NCI-H226 (cell line): Measurements from ENCODE around the gene KIR2DL3.
"Not testable (repeated sequence)": the region's sequence is repeated elsewhere in the genome, so short reads cannot be mapped to it uniquely, and the experiment has no call there.

Experiments
- DNase-seq: peaks from one replicate; pipeline ENCODE4 v3.0.0-alpha.2; 2015

The KIR2DL3 gene

DNA sequence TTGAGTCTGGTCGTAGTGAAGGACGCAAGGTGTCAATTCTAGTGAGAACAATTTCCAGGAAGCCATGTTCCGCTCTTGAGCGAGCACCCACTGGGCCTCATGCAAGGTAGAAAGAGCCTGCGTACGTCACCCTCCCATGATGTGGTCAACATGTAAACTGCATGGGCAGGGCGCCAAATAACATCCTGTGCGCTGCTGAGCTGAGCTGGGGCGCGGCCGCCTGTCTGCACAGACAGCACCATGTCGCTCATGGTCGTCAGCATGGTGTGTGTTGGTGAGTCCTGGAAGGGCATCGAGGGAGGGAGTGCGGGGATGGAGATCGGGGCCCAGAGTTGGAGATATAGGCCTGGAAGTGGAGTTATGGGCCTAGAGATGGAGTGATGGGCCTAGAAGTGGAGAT, at the start of gene KIR2DL3:
TSS of gene KIR2DL3 (plus strand) at position 208 of the 400 bp plus-strand sequence. CDS start at position 241, 33 bp downstream.
- not testable (repeated sequence) for DNase-seq

GRCh38 chr19:54691582-54692297, 46.6 kb upstream of the KIR2DL3 start:
- no peak for DNase-seq

- DNase-seq = no peak
Observed at GRCh38 chr19:54692298-54692615, 46.1 kb upstream of the KIR2DL3 start.

GRCh38 chr19:54694648-54695047, 43.7 kb upstream of the KIR2DL3 start:
- DNase-seq = no peak

- no peak for DNase-seq
Observed at GRCh38 chr19:54696117-54696548, 42.2 kb upstream of the KIR2DL3 start.

DNA sequence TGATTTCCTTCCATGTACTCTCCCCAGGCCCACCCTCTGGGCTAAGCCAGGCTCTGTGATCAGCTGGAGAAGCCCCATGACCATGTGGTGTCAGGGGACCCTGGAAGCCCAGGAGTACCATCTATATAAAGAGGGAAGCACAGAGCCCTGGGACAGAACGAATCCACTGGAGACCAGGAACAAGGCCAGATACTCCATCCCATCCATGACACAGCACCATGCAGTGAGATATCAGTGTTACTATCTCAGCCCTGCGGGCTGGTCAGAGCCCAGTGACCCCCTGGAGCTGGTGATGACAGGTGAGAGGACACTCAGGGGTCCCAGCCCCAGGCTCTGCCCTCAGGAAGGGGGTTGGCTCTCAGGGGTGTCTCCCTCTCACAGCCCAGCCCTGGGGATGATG, 41.5 kb upstream of the KIR2DL3 start:
- no peak for DNase-seq

DNA sequence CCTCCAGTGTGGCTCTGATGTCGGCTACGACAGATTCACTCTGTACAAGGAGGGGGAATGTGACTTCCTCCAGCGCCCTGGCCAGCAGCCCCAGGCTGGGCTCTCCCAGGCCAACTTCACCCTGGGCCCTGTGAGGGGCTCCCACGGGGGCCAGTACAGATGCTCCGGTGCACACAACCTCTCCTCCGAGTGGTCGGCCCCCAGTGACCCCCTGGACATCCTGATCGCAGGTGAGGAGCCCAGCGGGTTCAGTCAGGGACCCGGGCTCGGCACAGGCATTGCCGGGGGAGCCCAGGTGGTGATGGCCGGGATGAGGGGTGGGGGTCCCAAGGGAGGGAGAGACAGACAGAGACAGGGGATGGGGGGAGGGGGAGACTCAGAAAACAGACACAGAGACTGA, 40.6 kb upstream of the KIR2DL3 start:
- DNase-seq = not testable (repeated sequence)

GRCh38 chr19:54704928-54705327, 33.4 kb upstream of the KIR2DL3 start:
- no peak for DNase-seq

- DNase-seq = no peak
Observed at GRCh38 chr19:54707962-54708361, 30.4 kb upstream of the KIR2DL3 start.

DNA sequence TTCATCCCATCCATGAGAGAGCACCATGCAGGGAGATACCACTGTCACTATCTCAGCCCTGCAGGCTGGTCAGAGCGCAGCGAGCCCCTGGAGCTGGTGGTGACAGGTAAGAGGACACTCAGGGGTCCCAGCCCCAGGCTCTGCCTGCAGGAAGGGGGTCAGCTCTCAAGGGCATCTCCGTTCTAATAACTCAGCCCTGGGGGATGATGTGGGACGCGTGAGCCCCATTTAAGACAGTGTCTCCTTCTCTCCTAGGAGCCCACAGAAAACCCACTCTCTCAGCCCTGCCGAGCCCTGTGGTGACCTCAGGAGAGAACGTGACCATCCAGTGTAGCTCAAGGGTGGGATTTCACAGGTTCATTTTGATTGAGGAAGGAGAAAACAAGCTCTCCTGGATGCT, 29.5 kb upstream of the KIR2DL3 start:
- DNase-seq = no peak

GRCh38 chr19:54709212-54709948, 28.9 kb upstream of the KIR2DL3 start:
- DNase-seq = no peak

DNA sequence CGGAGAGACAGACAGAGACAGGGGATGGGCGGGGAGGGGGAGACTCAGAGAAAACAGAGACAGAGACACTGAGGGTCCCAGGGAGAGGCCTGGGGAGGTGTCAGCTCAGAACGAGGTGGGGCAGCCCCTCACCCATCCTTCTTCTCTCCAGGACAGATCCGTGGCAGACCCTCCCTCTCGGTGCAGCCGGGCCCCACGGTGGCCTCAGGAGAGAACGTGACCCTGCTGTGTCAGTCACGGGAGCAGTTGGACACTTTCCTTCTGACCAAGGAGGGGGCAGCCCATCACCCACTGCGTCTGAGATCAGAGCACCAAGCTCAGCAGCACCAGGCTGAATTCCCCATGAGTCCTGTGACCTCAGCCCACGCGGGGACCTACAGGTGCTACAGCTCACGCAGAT, 28.4 kb upstream of the KIR2DL3 start:
- DNase-seq = not testable (repeated sequence)

GRCh38 chr19:54724142-54724541, 14.2 kb upstream of the KIR2DL3 start, which contains the start of gene KIR3DL3:
Gene KIR3DL3 (plus strand): TSS chr19:54724442. CDS start chr19:54724497, 55 bp downstream.
- DNase-seq = no peak

GRCh38 chr19:54724644-54725043, 13.7 kb upstream of the KIR2DL3 start:
- DNase-seq = no peak

DNA sequence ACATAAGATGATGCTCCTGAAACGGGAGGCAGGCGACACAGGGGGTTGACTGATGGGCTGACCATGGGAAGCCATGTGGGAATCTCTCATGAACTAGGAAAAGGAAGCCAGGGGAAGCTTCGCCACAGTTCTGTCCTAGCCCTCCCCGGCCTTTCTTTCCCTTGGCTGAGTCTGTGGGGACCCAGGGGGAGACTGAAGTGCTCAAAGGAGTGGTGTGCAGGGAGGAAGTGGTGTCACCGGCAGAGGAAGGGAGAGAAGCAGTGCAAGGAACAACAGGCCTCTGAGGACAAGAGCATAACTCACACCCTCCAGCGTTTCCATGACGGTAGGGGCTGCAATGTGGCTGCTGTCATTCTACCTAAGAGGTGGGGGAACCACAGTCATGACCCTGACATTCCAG, 13.0 kb upstream of the KIR2DL3 start:
- no peak for DNase-seq

DNA sequence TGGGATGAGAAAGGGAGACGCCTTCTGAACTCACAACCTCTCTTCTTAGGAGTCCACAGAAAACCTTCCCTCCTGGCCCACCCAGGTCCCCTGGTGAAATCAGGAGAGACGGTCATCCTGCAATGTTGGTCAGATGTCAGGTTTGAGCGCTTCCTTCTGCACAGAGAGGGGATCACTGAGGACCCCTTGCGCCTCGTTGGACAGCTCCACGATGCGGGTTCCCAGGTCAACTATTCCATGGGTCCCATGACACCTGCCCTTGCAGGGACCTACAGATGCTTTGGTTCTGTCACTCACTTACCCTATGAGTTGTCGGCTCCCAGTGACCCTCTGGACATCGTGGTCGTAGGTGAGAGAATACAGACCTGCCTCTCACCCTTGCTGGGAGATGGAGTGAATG, 10.8 kb upstream of the KIR2DL3 start:
- DNase-seq = no peak

GRCh38 chr19:54728167-54728566, 10.1 kb upstream of the KIR2DL3 start:
- no peak for DNase-seq

- no peak for DNase-seq
Observed at GRCh38 chr19:54729416-54730188, 8.7 kb upstream of the KIR2DL3 start.

DNA sequence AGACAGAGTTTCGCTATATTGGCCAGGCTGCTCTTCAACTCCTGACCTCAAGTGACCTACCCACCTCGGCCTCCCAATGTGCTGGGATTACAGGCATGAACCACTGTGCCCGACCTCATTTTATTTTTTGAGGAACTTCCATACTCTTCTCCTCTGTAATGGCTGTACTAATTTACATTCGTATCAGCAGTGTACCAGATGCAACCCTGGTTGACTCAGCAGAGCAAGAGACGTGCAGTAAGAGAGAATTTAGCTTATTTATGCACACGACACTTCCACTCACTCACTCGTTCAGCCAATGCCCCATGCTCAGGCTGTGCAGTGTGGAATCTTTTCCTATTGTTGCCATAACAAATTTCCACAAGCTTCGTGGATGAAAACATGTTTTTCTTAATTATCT, 7.1 kb upstream of the KIR2DL3 start:
- no peak for DNase-seq

DNA sequence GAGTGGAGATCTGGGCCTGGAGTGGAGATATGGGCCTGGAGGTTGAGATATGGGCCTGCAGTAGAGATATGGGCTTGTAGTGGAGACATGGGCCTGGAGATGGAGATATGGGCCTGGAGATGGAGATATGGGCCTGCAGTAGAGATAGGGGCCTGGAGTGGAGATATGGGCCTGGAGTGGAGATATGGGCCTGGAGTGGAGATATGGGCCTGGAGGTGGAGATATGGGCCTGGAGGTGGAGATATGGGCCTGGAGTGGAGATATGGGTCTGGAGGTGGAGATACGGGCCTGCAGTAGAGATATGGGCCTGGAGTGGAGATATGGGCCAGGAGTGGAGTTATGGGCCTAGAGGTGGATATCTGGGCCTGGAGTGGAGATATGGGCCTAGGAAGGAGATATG, 402 bp downstream of the KIR2DL3 start:
- no peak for DNase-seq

DNA sequence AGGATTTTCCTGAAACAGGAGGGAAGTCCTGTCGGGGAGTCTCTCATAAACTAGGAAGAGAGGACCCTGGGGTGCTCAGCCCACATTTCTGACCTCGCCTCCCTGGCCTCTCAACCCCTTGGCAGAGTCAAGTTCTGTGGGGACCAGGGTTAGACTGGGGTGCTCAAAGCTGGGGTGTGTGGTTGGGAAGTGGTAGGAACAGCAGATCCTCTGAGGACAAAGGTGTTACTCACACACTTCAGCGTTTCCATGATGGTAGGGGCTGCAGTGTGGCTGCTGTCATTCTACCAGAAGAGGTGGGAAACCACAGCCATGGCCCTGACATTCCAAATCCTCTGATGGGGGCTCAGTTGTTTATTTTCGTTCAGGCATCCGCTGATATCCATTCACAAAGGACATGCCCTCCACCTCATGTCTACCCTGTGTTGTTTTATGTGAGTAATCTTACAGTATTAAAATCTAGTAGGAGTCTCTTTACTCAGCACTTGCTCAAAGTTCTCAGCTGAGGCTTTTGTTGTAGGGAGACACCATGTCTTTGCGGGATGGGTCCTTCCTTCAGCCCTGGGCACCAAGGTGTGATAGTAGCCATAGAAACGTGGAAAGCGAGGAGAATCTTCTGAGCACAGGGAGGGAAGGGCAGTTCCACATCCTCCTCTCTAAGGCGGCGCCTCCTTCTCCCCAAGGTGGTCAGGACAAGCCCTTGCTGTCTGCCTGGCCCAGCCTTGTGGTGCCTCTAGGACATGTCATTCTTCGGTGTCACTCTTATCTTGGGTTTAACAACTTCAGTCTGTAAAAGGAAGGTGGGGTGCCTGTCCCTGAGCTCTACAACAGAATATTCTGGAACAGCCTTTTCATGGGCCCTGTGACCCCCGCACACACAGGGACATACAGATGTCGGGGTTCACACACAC, 1.5 kb downstream of the KIR2DL3 start:
- DNase-seq = no peak

- not testable (repeated sequence) for DNase-seq
Observed at GRCh38 chr19:54741950-54742349, 3.6 kb downstream of the KIR2DL3 start.

DNA sequence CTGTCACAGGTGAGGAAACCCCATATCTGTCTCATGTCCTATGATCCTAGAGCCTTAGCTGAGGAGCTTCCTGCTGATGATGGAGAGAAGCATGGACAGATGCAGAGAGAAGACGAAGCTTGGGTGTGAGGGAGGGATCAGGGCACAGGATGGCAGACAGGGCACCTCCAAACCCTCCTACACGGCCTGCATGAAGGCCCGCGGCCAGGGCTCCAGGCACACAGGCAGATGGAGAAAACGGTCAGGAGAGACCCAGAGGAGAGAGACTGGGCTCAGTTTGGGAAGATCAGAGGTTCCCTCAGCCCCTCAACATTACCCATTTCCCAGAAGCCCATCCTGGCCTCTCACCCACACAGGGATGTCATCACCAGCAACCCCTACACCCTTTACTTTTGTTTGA, 5.8 kb downstream of the KIR2DL3 start:
- not testable (repeated sequence) for DNase-seq
